ENCODE data around the gene OR8K1.

OR8K1 gene

DNA sequence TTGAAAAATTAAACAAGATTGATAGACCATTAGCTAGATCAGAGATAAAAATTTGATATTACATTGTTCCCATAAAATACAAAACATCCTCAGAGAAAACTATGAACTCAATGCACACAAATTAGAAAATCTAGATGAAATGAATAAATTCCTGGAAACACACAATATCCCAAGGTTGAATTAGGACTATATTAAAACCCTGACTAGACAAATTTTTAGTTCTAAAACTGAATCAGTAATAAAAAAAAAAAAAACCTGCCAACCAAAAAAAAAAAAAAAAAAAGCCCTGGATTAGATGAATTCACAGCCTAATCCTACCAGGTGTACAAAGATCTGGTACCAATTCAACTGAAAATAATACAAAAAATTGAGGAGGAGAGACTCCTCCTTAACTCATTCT, 5.5 kb upstream of the OR8K1 start:
- DNase-seq = no peak
- no peak overlapping the region for H3K4me3 ChIP-seq (ENCODE audit: low read depth, low read length)
- no peaks in the 10 kb centered on the region for H3K27me3 ChIP-seq (ENCODE audit: insufficient read depth, low read depth, severe bottlenecking)
- H3K27ac ChIP-seq = no peak overlapping the region
- TF ChIP-seq, protein P1, sequence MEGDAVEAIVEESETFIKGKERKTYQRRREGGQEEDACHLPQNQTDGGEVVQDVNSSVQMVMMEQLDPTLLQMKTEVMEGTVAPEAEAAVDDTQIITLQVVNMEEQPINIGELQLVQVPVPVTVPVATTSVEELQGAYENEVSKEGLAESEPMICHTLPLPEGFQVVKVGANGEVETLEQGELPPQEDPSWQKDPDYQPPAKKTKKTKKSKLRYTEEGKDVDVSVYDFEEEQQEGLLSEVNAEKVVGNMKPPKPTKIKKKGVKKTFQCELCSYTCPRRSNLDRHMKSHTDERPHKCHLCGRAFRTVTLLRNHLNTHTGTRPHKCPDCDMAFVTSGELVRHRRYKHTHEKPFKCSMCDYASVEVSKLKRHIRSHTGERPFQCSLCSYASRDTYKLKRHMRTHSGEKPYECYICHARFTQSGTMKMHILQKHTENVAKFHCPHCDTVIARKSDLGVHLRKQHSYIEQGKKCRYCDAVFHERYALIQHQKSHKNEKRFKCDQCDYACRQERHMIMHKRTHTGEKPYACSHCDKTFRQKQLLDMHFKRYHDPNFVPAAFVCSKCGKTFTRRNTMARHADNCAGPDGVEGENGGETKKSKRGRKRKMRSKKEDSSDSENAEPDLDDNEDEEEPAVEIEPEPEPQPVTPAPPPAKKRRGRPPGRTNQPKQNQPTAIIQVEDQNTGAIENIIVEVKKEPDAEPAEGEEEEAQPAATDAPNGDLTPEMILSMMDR (IDR thresholded peaks at IDR 0.05; ENCODE audit: low read depth, low read length) = no peak
- no peaks in the 10 kb centered on the region for H3K36me3 ChIP-seq
- no peaks in the 10 kb centered on the region for H3K9me3 ChIP-seq (ENCODE audit: severe bottlenecking)

- Histone ChIP-seq H3K9me3 (ENCODE audit: severe bottlenecking) (no peaks in the 10 kb centered on the region), H3K27ac (no peak within 1 kb of the TSS), H3K27me3 (ENCODE audit: insufficient read depth, low read depth, severe bottlenecking) (peaks cover 22% of the 10 kb centered on the region), H3K4me3 (ENCODE audit: low read depth, low read length) (no peak within 1 kb of the TSS), H3K36me3 (no peaks in the 10 kb centered on the region)
- TF ChIP-seq, protein P1 (IDR thresholded peaks at IDR 0.05; ENCODE audit: low read depth, low read length) = no peak
- DNase-seq = no peak
Measured at GRCh38 chr11:56353991-56354390, 8.2 kb downstream of the OR8K1 start, which contains the start of gene OR8J1. Gene OR8J1 (plus strand): TSS chr11:56354291. CDS start chr11:56360247, 5,956 bp downstream.

DNA sequence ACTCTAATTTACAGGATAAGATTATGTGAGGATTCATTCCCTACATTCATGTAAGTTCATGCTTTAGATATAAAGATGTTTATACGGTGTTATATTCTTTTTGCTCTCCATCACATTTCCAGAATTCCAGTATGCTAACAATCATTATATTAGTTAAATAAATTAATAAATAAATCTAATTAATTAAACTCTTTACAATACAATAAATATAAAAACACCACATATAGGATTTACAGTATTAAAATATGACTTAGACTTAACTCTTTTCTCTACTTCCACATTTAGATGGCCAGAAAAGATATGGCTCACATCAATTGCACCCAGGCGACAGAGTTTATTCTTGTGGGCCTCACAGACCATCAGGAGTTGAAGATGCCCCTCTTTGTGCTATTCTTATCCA, 29.5 kb downstream of the OR8K1 start, which contains the start of gene OR8U1:
Gene OR8U1, plus strand, starts transcription at position 301 of the 400 bp plus-strand sequence. Its CDS starts 0 bp downstream, at position 301.
- no peaks in the 10 kb centered on the region for H3K9me3 ChIP-seq (ENCODE audit: severe bottlenecking)
- TF ChIP-seq, protein P1 (IDR thresholded peaks at IDR 0.05; ENCODE audit: low read depth, low read length) = no peak
- no peak within 1 kb of the TSS for H3K27ac ChIP-seq
- H3K36me3 ChIP-seq = no peaks in the 10 kb centered on the region
- peaks cover 16% of the 10 kb centered on the region for H3K27me3 ChIP-seq (ENCODE audit: insufficient read depth, low read depth, severe bottlenecking)
- H3K4me3 ChIP-seq (ENCODE audit: low read depth, low read length) = no peak within 1 kb of the TSS
- no peak for DNase-seq

DNA sequence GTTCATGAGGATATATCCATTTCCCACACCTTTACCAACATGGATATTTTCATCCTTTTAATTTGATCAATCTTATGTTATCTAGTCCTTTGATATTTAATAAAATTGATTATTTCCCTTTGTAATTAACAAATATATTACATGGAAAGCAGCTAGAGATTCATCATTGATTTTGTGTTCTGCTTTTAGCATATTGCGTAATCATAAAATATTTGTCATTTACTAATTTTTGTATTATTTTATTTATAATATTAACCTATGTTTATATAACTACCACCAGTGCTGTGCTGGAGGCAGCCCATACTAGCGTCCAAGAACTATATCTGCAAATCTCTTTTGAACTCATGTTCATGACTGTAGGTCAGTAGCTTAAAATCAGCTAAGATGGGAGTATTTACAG, 34.3 kb downstream of the OR8K1 start:
- H3K27ac ChIP-seq = no peak overlapping the region
- TF ChIP-seq, protein P1 (IDR thresholded peaks at IDR 0.05; ENCODE audit: low read depth, low read length) = no peak
- H3K27me3 ChIP-seq (ENCODE audit: insufficient read depth, low read depth, severe bottlenecking) = peaks cover 15% of the 10 kb centered on the region
- no peaks in the 10 kb centered on the region for H3K36me3 ChIP-seq
- DNase-seq = no peak
- H3K4me3 ChIP-seq (ENCODE audit: low read depth, low read length) = no peak overlapping the region
- H3K9me3 ChIP-seq (ENCODE audit: severe bottlenecking) = no peaks in the 10 kb centered on the region

DNA sequence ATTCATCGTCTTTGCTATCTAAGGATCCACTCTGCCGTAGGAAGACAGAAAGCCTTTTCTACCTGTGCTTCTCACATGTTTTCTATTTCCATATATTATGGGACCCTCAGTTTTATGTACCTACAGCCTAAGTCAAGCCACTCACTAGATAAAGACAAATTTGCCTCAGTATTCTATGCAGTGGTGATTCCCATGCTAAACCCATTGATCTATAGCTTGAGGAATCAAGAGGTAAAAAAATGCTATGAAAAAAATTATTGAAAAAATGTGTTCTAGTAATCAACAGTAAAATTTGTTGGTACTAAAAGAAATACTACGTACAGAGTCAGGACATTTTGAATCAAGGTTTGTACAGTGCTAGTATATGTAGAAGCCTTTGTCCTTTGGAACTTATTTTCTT, 48.5 kb downstream of the OR8K1 start:
- Histone ChIP-seq H3K4me3 (ENCODE audit: low read depth, low read length) (no peak overlapping the region), H3K27ac (no peak overlapping the region), H3K27me3 (ENCODE audit: insufficient read depth, low read depth, severe bottlenecking) (peaks cover 16% of the 10 kb centered on the region), H3K9me3 (ENCODE audit: severe bottlenecking) (no peaks in the 10 kb centered on the region), H3K36me3 (no peaks in the 10 kb centered on the region)
- DNase-seq = no peak
- TF ChIP-seq, protein P1 (IDR thresholded peaks at IDR 0.05; ENCODE audit: low read depth, low read length) = no peak

DNA sequence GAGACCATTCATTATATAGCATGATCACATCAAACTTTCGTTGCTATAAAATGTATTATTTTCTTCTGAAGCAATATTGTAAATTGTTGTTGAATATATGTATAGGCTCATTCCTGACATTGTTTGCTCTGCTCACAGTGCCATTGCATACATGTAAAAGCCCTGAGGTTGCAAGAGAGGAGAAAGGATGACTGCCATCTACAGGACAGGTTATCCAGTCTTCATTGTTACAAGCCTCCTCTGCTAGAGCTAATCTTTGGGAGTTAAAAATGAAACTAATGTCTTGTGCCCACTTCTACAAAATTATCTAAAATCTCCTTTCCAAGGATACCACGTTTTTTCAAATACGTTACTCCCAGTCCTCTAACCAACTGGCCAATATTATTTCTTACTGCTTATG, 50.2 kb downstream of the OR8K1 start:
- no peaks in the 10 kb centered on the region for H3K9me3 ChIP-seq (ENCODE audit: severe bottlenecking)
- TF ChIP-seq, protein P1 (IDR thresholded peaks at IDR 0.05; ENCODE audit: low read depth, low read length) = 0 out of 2 replicates have a peak, but pooled peaks have one; percentile 7
- no peak overlapping the region for H3K27ac ChIP-seq
- peaks cover 17% of the 10 kb centered on the region for H3K27me3 ChIP-seq (ENCODE audit: insufficient read depth, low read depth, severe bottlenecking)
- no peak overlapping the region for H3K4me3 ChIP-seq (ENCODE audit: low read depth, low read length)
- H3K36me3 ChIP-seq = no peaks in the 10 kb centered on the region
- DNase-seq = no peak

Measured in WERI-Rb-1 (cell line).